Hematopoietic multipotent progenitor cell treated with erythropoietin and hydrocortisone succinate and interleukin-3 and kit ligand, for 6 days (in vitro differentiated cells): ENCODE measurements around the gene FDXR.

ENCODE experiments used
- DNase-seq: peaks from one replicate; pipeline ENCODE4 v3.0.0-alpha.2; 2015

The FDXR gene

DNA sequence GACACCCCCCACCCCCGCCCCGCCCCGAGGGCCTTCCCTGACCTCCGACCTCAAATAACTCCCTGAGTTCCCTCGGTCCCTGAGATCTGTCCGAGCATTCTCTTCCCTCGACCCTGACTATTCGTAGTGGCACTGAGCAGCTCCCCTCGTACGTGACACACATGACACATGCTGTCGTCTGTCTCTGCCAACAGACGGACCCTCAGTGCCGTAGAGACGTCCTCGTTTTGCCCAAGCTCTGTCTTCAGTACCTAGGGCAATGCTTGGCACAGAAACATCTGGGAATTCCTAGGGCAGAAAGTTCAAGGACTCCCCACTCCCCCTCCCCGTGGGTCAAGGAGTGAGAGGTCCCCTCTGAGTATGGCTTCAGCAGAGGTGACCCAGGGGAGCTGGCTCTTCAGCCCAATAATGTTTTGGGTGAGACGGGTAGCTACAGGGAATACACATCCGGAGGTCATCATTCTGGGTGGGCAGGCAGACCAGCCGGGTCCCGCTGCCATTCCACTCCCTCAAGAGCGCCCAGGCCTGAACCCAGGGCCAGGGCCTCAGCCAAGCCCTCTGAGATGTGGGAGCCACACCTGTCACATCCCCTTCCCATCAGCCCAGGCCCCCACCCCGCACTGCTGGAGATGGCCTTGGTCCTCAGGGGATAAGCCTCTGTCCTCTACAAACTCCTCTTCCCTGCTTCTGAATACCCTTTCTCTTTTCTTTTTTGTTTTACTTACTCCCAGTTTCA is 21.3 kb upstream of the FDXR start:
- DNase-seq = no peak

DNA sequence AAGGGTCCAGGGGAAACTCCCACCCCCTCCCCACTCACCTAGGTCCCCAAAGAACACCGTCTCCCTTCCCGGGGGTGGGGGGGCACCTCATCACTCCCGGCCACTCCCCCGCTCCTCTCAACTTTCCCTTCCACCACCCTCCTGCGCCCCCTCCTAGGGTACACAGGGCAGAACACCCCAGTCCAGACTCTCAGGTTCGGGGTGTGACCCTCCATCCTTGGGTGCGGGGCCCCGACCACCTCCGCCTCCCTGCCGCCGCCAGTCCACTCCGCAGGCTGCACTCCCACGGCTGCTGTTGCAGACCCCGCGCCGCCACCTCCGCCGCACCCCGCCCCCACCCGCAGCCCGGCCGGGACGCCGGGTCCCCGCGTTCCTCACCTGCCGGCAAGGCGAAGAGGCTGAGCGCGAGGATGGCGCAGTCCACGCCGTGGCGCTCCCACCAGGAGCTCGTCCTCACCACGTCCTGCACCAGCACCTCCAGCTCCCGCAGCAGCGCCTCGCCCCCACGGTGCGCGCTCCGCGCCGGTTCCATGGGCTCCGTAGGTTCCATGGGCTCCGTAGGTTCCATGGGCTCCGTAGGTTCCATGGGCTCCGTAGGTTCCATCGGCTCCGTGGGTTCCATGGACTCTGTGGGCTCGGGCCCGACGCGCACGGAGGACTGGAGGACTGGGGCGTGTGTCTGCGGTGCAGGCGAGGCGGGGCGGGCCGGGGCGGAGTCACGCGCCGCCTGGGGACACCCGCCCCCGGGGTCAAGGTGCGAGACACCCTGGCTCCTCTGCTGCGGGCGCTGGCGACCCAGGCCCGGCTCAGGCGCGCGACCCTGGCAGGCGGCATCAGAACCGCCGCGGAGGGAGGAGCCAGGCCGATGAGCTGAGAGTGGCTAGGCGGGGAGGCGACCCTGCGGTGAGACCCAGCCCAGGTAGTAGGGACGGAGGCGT is 20.4 kb upstream of the FDXR start, which contains the start of gene FADS6:
FADS6 (minus strand) TSS at position 660 of the 938 bp plus-strand sequence; CDS start at position 622, 38 bp downstream.
- DNase-seq = no peak

DNA sequence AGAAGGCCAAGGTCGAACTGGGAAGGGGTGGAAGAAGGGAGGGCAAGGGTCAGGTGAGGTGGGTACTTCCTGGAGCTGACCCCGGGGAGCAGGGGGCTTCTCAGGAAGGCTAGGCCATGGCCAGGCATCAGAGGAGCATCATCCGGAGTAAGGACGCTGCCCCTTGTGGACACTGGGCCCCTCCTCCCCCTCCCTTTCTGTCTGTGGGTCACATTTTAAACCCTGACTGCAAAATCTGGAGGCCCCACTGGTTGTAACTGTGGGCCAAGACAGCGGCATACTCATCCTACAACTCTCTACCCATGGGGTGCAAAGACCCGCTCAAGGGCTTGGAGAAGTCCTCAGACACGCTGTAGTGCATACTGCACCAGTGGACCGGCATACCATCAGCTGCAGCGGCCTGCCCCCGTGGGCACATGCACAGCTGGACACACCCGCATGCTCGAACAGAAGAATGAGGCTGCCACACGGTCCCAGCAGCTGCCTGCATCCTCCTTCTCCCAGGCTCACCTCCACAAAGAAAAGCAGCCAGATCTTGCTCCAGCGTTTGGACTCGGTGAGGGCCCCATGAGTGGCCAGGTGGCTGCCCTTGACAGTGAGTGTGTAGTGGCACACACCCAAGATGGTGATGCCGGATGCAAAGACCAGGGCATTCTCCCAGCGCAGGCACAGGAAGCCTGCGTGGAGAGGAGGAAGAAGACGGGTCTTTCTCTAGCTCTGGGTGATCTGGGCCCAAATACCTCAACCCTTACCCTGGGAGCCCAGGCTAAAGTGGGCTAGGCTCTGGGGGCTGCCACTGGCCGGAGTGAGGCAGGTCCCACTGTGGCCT is 19.4 kb upstream of the FDXR start:
- DNase-seq = no peak

DNA sequence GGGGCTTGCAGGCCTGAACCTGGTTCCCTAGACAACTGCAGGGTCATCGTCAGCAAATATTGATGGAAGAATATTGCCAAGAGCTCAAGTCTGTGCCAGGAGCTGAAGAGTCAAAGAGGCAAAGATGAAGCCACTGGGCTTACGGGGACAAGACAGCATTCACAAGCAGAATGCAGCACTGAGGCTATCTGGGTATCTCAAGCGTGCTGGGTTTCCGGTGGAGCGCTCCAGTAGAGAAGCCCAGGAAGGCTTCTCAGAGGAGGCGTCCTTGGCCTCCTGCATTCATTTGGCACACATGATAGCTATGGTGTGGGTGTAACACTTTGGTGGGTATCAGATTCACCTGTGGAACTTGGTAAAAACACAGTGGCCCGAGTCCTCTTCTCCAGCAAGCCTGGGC is 17.8 kb upstream of the FDXR start:
- no peak for DNase-seq

DNA sequence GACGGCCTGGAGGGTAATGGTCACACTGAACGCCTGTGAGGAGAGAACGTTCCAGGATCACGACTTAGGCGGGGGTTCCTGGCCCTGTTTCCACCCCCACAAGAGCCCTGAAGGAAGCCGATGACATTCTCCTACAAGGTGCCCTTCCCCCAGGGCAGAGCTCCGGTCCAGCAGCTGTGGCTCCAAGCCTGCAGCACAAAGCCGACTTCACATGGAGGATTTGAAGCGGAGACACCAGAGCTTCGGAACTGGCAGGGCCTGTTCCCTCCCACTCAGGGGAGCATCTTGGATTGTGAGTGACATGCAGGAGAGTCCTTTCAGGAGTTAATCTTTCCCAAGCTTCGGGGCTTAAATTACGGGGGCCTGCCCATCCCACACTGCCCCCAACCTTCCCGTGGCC is 15.7 kb upstream of the FDXR start:
- DNase-seq = no peak

DNA sequence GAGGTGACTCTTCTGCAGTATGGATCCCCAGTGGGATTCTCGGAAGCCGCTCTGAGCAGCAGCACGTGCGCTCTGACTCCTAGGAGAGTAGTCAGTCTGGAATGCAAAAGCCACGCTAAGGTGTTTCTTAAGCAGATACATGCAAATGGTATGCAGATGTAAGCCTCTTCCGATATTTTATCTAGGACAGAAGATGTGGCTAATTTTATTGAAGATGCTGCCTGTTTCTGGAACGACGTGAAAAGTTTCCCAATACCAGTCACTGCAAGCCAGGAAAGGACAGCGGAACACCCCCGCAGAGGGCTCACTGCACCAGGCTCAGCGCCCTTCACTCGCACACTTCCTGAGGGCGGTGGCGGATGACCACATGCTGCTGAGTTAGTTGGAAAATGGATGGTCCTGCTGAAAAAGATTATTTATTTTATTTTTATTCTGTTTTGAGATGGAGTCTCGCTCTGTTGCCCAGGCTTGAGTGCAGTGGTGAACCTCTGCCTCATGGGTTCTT is 10.5 kb upstream of the FDXR start:
- no peak for DNase-seq

DNA sequence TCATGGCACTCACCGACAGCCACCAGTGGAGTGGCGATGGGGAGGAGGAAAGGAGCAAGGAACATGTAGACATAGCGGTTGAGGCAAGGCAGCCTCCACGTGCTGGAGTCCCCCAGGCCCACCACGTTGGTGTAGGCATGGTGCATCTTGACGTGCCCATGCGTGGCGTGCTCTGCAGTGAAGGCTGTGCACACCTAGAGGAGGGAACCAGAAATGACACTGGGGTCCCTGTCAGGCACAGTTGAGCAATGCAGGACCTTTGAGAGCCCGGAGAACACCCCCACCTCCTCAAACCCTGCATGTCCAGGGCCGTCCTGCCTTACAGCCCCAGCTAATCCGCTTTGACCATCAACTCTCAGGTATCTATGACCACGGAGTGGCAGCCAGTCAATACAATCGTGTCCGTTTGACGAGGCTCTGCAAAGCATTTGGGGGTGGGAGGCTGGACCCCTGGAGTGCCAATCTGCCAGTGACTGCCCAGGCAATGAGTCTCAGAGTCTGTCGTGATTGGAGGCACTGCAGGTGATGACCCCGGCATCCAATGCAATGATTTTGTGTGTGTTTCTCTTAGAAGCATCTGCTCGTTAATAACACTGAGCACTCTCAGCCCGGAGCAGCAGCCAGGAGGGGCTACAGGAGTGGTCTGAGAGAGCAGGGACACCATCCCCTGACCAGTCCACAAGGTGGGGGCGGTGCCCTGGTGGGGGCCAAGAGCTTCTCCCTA is 9.9 kb upstream of the FDXR start:
- no peak for DNase-seq

DNA sequence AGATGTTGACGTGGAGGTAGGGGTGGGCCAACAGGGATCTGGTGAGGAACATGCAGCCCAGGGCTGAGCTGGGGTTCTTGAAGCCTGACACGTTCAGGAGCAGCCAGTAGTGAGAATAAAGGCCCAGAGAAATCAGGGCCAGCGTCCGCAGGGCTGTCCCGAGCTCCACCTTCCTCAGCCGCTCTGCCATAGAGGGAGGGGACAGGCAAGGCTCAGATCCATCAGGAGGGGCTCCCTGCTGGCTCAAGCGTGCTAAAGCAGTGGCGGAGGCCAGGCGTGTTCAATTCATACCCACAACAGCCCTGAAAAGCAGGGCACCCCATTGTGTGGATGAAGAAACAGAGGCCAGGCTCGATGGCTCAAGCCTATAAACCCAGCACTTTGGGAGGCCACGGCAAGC is 8.3 kb upstream of the FDXR start:
- DNase-seq = no peak

DNA sequence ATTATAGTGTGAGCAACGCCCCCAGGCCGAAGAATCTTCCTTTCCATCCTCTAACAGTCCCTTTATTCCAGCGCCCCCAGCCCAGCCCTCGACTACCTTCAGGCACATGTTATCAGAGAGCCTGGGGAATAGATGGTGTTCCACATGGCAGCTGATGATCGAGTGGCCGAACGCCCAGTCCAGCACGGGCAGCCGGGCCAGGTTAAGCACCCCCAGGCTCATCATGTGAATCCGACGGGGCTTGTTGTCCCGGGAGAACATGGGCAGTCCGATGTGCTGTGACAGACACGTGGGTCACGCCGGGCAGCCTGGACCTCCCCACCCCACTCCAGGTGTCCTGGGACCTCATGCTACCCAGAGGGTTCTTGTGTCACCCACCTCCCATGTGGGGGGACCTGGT is 6.5 kb upstream of the FDXR start:
- DNase-seq = no peak

DNA sequence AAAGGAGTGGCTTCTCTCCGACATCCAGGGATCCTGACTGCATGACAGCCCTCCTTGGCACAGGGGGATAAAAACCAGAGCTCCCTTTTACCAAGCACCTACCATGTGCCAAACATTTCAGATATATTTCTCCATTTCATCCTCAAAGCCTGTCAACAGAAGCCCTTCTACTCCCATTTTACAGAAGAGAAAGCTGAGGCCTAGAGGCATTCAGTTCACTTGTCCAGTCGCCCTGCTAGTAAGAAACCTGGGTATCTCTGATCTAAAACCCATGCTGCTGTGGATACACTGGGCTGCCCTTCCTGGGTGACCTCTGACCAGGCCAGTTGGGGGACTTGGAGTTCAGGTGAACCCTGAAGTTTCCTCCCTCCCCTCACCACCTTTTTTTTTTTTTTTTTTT is 5.9 kb upstream of the FDXR start:
- no peak for DNase-seq

DNA sequence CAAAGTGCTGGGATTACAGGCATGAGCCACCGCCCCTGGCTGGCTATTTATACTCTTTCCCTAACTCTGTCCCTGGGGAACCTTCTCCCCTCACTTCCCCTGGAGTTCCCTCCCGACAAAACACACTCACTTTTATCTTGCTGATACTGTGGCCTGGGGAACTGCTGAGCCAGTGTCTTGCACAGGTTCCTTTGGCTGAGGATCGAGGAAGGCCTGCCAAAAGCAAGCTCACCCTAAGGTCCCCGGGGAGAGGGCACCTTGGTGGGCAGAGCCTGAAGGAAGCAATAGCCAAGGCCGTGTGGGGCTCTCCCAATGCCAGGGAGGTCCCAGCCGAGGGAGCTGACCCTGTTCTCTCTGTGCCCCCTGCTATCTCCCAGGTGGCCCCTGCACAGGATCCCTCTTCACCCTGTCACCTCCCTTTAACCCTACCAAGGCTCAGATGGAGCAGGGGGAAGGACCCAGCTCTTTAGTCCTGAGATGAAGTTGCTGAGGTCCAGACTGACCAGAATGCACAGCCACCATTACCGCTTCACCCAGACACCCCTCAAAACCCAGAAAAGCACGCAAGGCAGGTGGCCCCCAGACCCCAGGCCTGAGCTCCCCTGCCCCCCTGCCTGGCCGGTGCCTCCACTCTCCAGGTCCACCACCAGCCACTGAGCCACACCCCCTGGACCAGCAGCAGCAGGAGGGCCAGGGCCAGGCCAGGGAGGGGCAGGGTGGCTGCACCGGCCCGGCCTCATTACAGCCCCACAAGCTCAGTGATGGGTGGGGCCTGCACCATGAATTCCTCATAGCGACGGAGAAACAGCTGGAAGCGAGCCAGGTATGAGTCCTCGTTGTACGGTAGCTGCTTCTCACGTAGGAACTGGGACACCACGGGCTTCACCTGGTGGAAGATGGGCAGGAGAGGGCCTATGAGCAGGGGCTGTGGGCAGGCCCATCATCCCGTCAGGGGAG is 5.1 kb upstream of the FDXR start:
- no peak for DNase-seq

DNA sequence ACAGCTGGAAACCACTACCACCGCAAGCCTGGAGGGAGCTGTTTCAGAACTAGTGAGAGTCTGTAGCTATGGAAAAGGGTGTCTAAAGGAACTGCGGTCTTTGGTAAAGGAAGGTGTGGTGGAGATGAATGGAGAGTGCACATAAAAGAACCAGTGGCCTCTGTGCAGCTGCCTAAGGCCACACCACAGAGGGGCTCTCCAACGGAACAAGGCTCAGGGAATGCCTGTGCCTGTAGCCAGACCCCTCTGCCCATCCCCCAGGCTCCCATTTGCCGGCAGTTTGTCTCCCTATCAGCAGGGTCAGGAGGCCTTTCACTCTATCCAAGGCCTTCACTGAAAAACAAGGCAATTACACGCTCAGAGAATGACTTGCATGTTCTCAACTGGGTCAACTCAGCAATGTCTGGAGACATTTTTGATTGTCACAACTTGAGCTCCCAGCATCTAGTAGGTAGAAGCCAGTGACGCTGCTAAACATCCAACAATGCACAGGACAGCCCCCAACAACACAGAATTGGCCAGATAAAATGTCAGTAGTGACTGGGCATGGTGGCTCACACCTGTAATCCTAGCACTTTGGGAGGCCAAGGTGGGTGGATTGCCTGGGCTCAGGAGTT is 3.3 kb upstream of the FDXR start:
- DNase-seq = no peak

DNA sequence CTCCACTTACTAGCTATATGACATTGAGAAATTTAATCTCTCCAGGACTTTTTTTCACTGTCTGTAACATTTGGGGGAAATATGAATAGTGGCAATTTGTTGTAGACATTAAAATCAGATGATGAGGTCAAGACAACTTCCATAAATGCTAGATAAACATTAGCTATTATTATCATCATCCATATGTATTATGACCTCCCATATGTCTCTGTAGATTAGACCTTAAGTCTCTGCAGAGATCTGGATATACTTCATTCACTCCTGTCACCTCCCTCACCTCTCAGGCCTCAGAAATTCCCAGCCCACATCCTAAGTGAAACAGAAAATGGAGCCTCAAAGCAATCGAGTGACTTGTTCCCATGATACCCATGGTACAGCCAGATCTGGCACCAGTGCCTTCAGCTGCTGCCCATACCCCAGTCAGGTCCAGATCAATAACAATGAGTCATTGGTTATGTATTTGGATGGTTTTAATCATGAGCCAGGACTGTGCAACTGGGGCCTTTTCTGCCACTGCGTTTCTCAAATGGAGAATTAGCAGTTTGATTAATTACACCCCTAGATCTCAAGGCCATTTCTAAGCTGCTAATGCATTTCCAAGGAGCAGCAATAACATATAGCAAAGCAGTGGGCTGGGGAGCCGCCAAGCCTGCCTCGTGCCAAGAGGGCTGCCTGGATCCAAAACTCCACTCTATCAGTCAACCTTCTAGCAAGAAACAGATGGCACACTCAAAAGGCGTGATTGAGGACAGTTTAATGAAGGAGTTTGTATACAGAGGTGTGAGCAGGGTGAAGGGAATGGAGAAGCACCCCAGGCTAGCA is 2.6 kb upstream of the FDXR start:
- DNase-seq = no peak

DNA sequence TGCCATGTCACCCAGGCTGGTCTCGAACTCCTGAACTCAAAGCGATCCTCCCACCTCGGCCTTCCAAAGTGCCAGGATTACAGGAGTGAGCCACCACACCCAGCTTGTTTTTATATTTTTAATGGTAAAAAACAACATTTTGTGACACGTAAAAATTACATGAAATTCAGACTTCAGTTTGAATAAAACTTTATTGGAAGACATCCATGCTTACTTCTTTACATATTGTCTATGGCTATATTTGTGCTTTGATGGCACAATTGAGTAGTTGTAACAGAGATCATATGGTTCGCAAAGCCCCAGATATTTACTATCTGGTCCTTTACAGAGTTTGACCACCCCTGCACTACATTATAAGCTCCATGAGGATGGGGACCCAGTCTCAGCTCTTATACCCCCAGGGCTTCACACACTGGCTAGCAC is 1.8 kb upstream of the FDXR start:
- no peak for DNase-seq

DNA sequence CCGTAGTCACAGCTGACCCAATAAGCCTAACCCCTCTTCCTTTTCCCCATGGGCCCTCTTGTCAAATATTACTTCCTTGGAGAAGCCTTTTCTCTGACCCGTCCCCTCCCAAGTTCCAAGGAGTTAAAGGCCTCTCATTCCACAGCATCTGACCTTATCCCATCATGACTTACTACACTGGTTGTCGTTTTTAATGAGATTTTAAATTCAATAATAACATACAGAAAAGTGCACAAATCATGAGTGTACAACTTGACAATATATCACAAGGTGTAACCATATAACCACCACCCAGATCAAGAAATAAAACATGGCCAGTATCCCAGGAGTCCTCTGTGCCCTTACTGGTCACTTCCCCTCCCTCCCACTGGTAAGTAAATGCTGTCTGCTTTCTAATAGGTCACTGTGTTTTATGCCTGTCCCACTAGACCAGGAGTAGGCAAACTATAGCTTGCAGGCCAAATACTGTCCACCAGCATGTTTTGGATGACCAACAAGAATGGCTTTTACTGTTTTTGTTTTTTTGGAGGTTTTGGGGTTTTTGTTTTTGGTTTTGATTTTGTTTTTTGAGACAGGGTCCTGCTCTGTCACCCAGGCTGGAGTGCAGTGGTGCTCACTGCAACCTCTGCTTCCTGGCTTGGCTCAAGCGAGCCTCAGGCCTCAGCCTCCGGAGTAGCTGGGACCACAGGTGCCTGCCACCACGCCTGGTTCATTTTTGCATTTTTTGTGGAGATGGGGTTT is 1.2 kb upstream of the FDXR start:
- peak; percentile 58 for DNase-seq

DNA sequence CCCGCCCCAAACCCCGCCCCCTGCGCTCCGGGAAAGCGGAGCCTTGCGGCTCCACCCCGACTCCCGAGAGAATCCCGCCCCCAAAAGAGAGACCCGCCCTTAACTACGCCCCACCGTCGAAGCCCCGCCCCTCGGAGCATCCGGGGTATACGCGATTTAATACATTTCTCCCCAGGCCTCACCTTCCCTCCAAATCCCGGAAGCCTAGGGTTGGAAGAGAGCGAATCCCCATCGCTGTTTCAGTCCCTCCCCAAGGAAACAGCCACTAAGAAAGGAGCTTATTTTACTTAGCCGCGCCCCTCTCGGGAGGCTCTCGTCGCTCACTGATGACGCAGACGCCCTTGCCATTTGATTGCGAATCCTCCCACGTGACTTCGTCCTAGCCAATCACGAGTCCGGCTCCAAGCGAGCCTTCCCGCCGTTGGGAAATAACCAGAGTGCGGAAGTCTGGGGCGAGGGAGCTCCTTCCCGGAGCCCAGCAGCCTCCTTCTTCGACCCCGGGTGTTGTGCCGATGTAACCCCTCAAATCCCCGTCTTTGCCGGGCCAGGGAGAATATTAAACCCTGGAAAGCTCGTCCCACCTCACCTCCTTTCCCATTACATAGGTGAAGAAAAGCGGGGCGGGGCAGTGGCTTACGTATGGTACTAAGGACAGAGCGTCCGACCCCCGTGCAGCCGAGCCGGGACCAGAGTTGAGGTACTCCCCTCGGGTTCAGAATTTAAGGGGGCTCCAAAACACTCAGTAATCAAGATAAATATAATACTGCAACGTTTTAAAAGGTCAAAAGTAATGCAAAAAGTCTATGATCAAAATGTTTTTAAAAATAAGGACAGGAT is 461 bp upstream of the FDXR start:
- peak; percentile 100 for DNase-seq

DNA sequence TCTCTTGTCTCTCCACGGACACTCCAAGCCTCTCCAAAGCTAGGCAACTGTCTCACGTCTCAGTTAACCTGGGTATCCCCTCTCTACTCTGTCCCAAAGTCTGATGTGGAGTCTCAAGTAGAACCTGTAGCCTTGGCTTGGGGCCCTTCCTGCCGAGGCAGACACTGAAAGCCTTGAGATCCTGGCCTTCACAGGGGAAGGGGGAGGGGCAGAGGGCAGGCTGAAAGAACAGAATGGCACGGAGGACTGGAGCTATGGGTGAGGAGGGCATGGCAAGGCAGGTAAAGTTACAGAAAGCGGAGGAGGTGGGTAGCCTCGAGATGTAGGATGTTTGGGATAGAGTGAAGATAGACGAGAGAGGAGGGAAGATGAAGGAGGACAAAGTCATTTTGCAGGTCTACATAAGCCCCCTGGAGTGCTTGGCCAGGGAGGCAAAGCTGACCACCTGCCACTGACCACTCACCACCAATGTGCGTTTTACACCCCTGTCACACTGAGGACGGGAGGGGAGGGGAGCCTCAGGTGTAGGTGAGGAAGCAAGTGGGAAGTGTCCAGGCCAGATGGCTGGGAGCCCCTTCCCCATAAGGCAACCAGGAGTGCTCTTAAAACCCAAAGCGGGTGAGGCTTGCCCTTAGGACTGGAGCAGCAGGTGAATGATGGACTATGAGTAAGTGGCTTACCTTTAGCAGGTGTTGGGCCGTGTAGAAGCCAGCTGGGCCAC is 1.3 kb downstream of the FDXR start:
- DNase-seq = no peak
